ENCODE measurements around the gene BCL6. TPM values are rescaled to one million over a fixed set of nuclear protein-coding genes. Genes with fewer than 3 reads are reported as not detected.

The BCL6 gene
- total RNA-seq, 4 donors from 2014 or later, result 6.6 to 188 (median 51.0) TPM

DNA sequence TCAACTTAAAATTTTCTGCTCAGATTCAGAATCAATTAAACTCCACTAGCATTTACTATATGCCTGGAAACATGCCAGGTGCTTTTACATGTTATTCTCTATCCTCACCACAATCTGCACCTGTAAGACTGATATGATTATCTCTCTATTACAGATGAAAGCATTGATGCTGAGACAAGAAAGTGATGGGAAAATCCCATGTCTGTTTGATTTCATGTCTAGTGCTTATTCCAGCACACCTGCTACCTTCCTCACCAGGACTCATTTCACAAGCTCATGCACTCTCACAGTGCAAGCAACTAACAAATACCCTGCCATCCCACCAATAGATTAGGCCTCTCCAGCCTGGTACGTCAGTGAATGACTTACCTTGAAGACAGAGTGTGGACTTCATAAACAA, 25.0 kb upstream of the BCL6 start:
- DNase-seq, result no peak
- H3K36me3 ChIP-seq, result no peaks in the 10 kb centered on the region
- H3K9me3 ChIP-seq, result no peaks in the 10 kb centered on the region
- no peak overlapping the region for H3K27ac ChIP-seq
- H3K27me3 ChIP-seq, result no peaks in the 10 kb centered on the region
- no peaks in the 10 kb centered on the region for H3K4me1 ChIP-seq
- intact Hi-C loops (cut with DNase I; ENCODE audit: low total_unique reads), result no loop called here
- TF ChIP-seq POLR2A (IDR thresholded peaks at IDR 0.05), result no peak
- TF ChIP-seq, protein P1, sequence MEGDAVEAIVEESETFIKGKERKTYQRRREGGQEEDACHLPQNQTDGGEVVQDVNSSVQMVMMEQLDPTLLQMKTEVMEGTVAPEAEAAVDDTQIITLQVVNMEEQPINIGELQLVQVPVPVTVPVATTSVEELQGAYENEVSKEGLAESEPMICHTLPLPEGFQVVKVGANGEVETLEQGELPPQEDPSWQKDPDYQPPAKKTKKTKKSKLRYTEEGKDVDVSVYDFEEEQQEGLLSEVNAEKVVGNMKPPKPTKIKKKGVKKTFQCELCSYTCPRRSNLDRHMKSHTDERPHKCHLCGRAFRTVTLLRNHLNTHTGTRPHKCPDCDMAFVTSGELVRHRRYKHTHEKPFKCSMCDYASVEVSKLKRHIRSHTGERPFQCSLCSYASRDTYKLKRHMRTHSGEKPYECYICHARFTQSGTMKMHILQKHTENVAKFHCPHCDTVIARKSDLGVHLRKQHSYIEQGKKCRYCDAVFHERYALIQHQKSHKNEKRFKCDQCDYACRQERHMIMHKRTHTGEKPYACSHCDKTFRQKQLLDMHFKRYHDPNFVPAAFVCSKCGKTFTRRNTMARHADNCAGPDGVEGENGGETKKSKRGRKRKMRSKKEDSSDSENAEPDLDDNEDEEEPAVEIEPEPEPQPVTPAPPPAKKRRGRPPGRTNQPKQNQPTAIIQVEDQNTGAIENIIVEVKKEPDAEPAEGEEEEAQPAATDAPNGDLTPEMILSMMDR (IDR thresholded peaks at IDR 0.05), result no peak
- H3K4me3 ChIP-seq, result no peak overlapping the region

DNA sequence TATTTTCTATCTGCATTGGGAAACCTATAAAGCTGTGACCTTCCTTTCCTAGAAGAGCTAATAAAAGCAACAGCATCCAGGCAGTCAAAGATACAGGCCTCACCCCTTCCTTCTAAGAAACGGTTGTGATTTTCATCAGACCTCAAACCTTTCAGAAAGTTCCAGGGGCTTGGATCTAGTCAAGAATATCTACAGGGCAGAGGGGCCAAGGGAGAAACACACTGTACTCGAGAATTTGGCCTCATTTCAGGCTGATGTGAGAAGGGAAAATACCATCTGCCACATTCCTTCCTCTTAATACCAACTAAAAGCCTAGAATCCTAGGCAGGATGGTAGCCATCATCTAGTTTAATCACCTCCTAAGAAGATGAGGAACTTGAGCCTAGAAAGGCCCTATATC, 24.5 kb upstream of the BCL6 start:
- Histone ChIP-seq H3K27me3 (no peaks in the 10 kb centered on the region), H3K4me3 (no peak overlapping the region), H3K36me3 (no peaks in the 10 kb centered on the region), H3K27ac (no peak overlapping the region), H3K9me3 (no peaks in the 10 kb centered on the region), H3K4me1 (no peaks in the 10 kb centered on the region)
- TF ChIP-seq POLR2A (IDR thresholded peaks at IDR 0.05), result no peak
- TF ChIP-seq, protein P1 (IDR thresholded peaks at IDR 0.05), result no peak
- DNase-seq, result no peak
- intact Hi-C loops (cut with DNase I; ENCODE audit: low total_unique reads), result no loop called here

DNA sequence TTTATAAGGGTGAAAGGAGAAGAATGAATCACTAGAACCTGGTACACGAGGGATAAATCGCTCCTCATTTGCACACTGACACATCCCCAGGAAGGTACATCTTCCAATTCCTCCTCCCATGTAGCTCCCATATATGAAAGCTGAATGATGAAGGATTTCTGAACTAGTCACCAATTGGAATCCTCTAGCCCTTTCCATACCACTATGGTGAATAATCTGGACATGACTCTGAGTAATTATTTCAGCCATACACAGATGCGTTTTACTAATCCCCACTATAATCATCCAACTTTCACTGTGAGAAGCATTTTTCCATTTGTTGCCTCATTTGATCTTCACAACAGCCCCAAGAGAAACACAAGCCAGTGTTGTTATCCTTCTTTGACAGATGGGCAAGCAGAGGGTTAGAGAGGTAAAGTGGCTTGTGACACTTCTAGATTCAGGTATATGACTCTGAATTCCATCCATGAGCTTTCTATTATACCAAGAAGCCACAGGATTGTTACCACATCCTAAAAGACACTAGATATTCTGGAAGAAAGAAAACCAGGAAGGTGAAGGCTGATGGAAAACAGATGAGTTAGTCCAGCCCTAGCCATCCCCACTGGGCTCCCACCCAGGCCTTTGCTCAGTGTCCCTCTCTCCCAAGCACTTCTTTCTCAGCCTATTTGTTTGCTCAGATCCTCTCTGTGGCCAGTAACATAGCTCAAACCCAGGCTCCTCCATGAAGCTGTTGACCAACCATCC, 22.2 kb upstream of the BCL6 start:
- no peaks in the 10 kb centered on the region for H3K9me3 ChIP-seq
- H3K27ac ChIP-seq, result no peak overlapping the region
- no peak for DNase-seq
- no peaks in the 10 kb centered on the region for H3K4me1 ChIP-seq
- TF ChIP-seq, protein P1 (IDR thresholded peaks at IDR 0.05), result no peak
- no peaks in the 10 kb centered on the region for H3K36me3 ChIP-seq
- no peaks in the 10 kb centered on the region for H3K27me3 ChIP-seq
- no peak overlapping the region for H3K4me3 ChIP-seq
- intact Hi-C loops (cut with DNase I; ENCODE audit: low total_unique reads), result no loop called here

DNA sequence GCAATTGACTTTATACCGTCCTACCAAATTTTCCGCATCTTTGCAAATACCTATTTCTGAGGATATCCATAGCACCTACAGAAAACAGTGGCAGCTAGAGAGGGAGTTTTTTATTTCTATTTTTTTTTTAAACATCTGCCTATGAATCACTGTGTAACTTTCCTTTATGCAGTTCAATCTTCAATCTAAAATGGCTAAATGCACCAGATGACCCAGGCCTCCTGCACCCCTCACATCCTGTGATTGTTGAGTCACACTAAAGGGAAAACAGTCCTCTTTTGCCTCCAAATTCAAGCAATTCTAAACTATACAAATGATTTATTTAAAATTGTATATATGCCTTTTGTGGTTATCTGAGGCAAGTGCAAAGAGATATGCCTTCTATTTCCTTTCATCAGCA, 20.1 kb upstream of the BCL6 start:
- no peak overlapping the region for H3K27ac ChIP-seq
- no peak for TF ChIP-seq POLR2A (IDR thresholded peaks at IDR 0.05)
- TF ChIP-seq, protein P1 (IDR thresholded peaks at IDR 0.05), result no peak
- H3K36me3 ChIP-seq, result no peaks in the 10 kb centered on the region
- no peaks in the 10 kb centered on the region for H3K4me1 ChIP-seq
- H3K9me3 ChIP-seq, result no peaks in the 10 kb centered on the region
- H3K27me3 ChIP-seq, result no peaks in the 10 kb centered on the region
- DNase-seq, result no peak
- intact Hi-C loops (cut with DNase I; ENCODE audit: low total_unique reads), result no loop called here
- H3K4me3 ChIP-seq, result no peak overlapping the region

DNA sequence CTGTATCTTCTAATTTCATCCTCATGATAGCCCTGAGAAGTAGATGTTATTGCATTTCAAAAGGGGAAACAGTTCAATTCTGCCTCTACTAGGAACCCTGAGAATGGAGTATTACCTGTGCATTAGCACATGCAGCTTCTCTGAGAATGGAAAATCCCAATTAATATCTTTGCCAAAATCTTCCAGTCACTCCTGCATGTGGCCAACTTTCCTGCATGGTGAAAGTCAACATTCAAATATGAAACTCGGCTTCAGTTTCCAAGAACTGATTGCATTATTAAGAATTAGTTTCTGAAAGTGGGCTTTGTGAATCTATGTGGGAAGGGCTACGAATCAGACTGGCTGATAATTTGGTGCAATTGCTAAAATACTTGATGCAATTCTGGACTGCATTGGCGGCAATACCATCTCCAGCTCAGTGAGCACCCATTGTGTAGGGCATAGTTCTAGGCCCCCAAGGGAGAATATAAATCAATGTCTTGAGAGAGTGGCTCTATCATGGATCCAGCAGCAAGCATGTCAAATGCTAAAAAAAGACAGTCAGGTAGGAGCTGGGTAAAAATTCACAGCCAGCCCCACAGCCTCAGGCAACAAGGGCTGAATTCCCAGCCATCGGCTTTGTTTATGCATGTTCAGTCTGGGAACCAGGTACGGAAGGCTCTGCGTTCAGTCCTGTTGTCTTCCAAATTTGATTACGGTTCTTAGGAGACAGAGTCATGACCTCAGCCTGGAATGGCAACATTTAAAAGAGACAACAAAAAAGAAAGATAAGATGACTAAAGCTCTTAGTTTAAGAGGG, 18.8 kb upstream of the BCL6 start:
- no peak overlapping the region for H3K27ac ChIP-seq
- intact Hi-C loops (cut with DNase I; ENCODE audit: low total_unique reads), result no loop called here

More for the DNA sequence above, 18.8 kb upstream of the BCL6 start:
- no peak overlapping the region for H3K4me3 ChIP-seq
- DNase-seq, result no peak
- no peaks in the 10 kb centered on the region for H3K9me3 ChIP-seq
- H3K27me3 ChIP-seq, result no peaks in the 10 kb centered on the region
- TF ChIP-seq POLR2A (IDR thresholded peaks at IDR 0.05), result no peak
- TF ChIP-seq, protein P1 (IDR thresholded peaks at IDR 0.05), result no peak
- H3K4me1 ChIP-seq, result no peaks in the 10 kb centered on the region
- no peaks in the 10 kb centered on the region for H3K36me3 ChIP-seq

Measured in uterus (tissue), 4 donors.